SJSA1 (cell line): ENCODE measurements around the gene DERL3. TPM values are rescaled to one million over a fixed set of nuclear protein-coding genes. Genes with fewer than 3 reads are reported as not detected.

Source experiments
- DNase-seq, 2 experiments: peaks; one replicate each; pipeline ENCODE4 v3.0.0-alpha.2; 2015 to 2020; ENCODE audit warnings: low spot score in 2 of 2, low read depth in 1 of 2
- H3K27ac ChIP-seq: fragments of 250-450 bp; sonication (Bioruptor Pico); 2 replicates; pipeline ENCODE4 v1.5.1; 2020; ENCODE audit warnings: mild to moderate bottlenecking, moderate library complexity
- H3K27me3 ChIP-seq: fragments of 250-450 bp; sonication (Bioruptor Pico); replicated peaks from 2 replicates; pipeline ENCODE4 v1.5.1; 2020; ENCODE audit warnings: mild to moderate bottlenecking, moderate library complexity
- H3K36me3 ChIP-seq: fragments of 250-450 bp; sonication (Bioruptor Pico); 2 replicates; pipeline ENCODE4 v1.5.1; 2020; ENCODE audit warnings: mild to moderate bottlenecking
- H3K4me1 ChIP-seq: fragments of 250-450 bp; sonication (Bioruptor Pico); replicated peaks from 2 replicates; pipeline ENCODE4 v1.6.1; 2021; ENCODE audit warnings: mild to moderate bottlenecking
- H3K4me3 ChIP-seq: fragments of 250-450 bp; sonication (Bioruptor Pico); 2 replicates; pipeline ENCODE4 v1.5.1; 2020; ENCODE audit warnings: mild to moderate bottlenecking
- H3K9me3 ChIP-seq: fragments of 250-450 bp; sonication (Bioruptor Pico); replicated peaks from 2 replicates; pipeline ENCODE4 v1.5.1; 2020; ENCODE audit warnings: mild to moderate bottlenecking
- total RNA-seq: library from RNA; depleted of rRNA; stranded (reverse); fragments of >200 nt; shearing (Covaris generic); gene quantifications from 2 replicates; pipeline ENCODE4 v1.2.3, GENCODE V29; 2014

The DERL3 gene
- total RNA-seq, 1 experiment from 2014 or later, result not detected

- no peaks in the 10 kb centered on the region for H3K9me3 ChIP-seq
- H3K4me1 ChIP-seq, result peaks cover 11% of the 10 kb centered on the region
- H3K4me3 ChIP-seq, result peak within 1 kb of the TSS; percentile 39
- no peaks in the 10 kb centered on the region for H3K36me3 ChIP-seq
- DNase-seq, result peak; percentile 73 to 98
- no peak within 1 kb of the TSS for H3K27ac ChIP-seq
- H3K27me3 ChIP-seq, result no peaks in the 10 kb centered on the region
These were observed 19.0 kb upstream of the DERL3 start, which contains the start of gene SLC2A11 for GRCh38 chr22:23857606-23858483. SLC2A11 (plus strand) TSS chr22:23857875; CDS start chr22:23858000, 125 bp downstream.

GRCh38 chr22:23856721-23857605 is 18.2 kb upstream of the DERL3 start:
- Histone ChIP-seq H3K27ac (no peak overlapping the region), H3K36me3 (no peaks in the 10 kb centered on the region), H3K4me3 (peak overlapping the region; percentile 39), H3K9me3 (no peaks in the 10 kb centered on the region), H3K4me1 (peaks cover 11% of the 10 kb centered on the region), H3K27me3 (no peaks in the 10 kb centered on the region)
- DNase-seq, result no peak

- H3K4me3 ChIP-seq, result no peak overlapping the region
- DNase-seq, result no peak
- no peaks in the 10 kb centered on the region for H3K27me3 ChIP-seq
- H3K9me3 ChIP-seq, result no peaks in the 10 kb centered on the region
- H3K36me3 ChIP-seq, result no peaks in the 10 kb centered on the region
- no peak overlapping the region for H3K27ac ChIP-seq
- peaks cover 39% of the 10 kb centered on the region for H3K4me1 ChIP-seq
These were observed 11.4 kb upstream of the DERL3 start for GRCh38 chr22:23850136-23850611.

GRCh38 chr22:23849009-23850006 is 10.5 kb upstream of the DERL3 start:
- Histone ChIP-seq H3K27me3 (no peaks in the 10 kb centered on the region), H3K27ac (no peak overlapping the region), H3K36me3 (no peaks in the 10 kb centered on the region), H3K4me3 (no peak overlapping the region), H3K4me1 (peaks cover 47% of the 10 kb centered on the region), H3K9me3 (no peaks in the 10 kb centered on the region)
- DNase-seq, result peak; percentile 90 to 91

GRCh38 chr22:23847991-23848864 is 9.4 kb upstream of the DERL3 start:
- H3K4me3 ChIP-seq, result no peak overlapping the region
- DNase-seq, result peak in 1 of 2 experiments; percentile 47
- H3K9me3 ChIP-seq, result no peaks in the 10 kb centered on the region
- H3K27ac ChIP-seq, result no peak overlapping the region
- peaks cover 49% of the 10 kb centered on the region for H3K4me1 ChIP-seq
- H3K27me3 ChIP-seq, result no peaks in the 10 kb centered on the region
- no peaks in the 10 kb centered on the region for H3K36me3 ChIP-seq

- Histone ChIP-seq H3K27ac (no peak overlapping the region), H3K4me3 (no peak overlapping the region), H3K4me1 (peaks cover 49% of the 10 kb centered on the region), H3K9me3 (no peaks in the 10 kb centered on the region), H3K27me3 (no peaks in the 10 kb centered on the region), H3K36me3 (no peaks in the 10 kb centered on the region)
- no peak for DNase-seq
These were observed 8.6 kb upstream of the DERL3 start for GRCh38 chr22:23847310-23847920.

- no peak overlapping the region for H3K27ac ChIP-seq
These were observed 7.3 kb upstream of the DERL3 start for GRCh38 chr22:23846081-23846469.

GRCh38 chr22:23845265-23846080 is 6.7 kb upstream of the DERL3 start:
- DNase-seq, result no peak
- no peaks in the 10 kb centered on the region for H3K36me3 ChIP-seq
- H3K27ac ChIP-seq, result no peak overlapping the region
- no peaks in the 10 kb centered on the region for H3K9me3 ChIP-seq
- H3K4me1 ChIP-seq, result peaks cover 49% of the 10 kb centered on the region
- H3K4me3 ChIP-seq, result no peak overlapping the region
- H3K27me3 ChIP-seq, result no peaks in the 10 kb centered on the region

More at GRCh38 chr22:23846081-23846469, 7.3 kb upstream of the DERL3 start:
- Histone ChIP-seq H3K9me3 (no peaks in the 10 kb centered on the region), H3K4me3 (no peak overlapping the region), H3K27me3 (no peaks in the 10 kb centered on the region), H3K4me1 (peaks cover 49% of the 10 kb centered on the region), H3K36me3 (no peaks in the 10 kb centered on the region)
- DNase-seq, result no peak

GRCh38 chr22:23844739-23845202 is 6.0 kb upstream of the DERL3 start:
- no peaks in the 10 kb centered on the region for H3K9me3 ChIP-seq
- no peaks in the 10 kb centered on the region for H3K27me3 ChIP-seq
- H3K4me1 ChIP-seq, result peaks cover 49% of the 10 kb centered on the region
- no peaks in the 10 kb centered on the region for H3K36me3 ChIP-seq
- H3K27ac ChIP-seq, result no peak overlapping the region
- no peak for DNase-seq
- H3K4me3 ChIP-seq, result no peak overlapping the region

GRCh38 chr22:23842599-23842998 is 3.8 kb upstream of the DERL3 start:
- DNase-seq, result no peak
- Histone ChIP-seq H3K4me1 (peaks cover 29% of the 10 kb centered on the region), H3K27ac (no peak overlapping the region), H3K36me3 (peaks cover 7% of the 10 kb centered on the region), H3K27me3 (no peaks in the 10 kb centered on the region), H3K9me3 (no peaks in the 10 kb centered on the region; the same call in 1 of the 2 replicates), H3K4me3 (no peak overlapping the region)

GRCh38 chr22:23841736-23842445 is 3.1 kb upstream of the DERL3 start:
- H3K9me3 ChIP-seq, result no peaks in the 10 kb centered on the region; the same call in 1 of the 2 replicates
- no peak for DNase-seq
- peaks cover 14% of the 10 kb centered on the region for H3K36me3 ChIP-seq
- H3K4me3 ChIP-seq, result no peak overlapping the region
- no peak overlapping the region for H3K27ac ChIP-seq
- no peaks in the 10 kb centered on the region for H3K27me3 ChIP-seq
- peaks cover 22% of the 10 kb centered on the region for H3K4me1 ChIP-seq
